Mucosa of gallbladder (tissue), 1 donor: ENCODE measurements around the gene KDM4B. TPM values are rescaled to one million over a fixed set of nuclear protein-coding genes. Genes with fewer than 3 reads are reported as not detected.

Source experiments
- DNase-seq: peaks from one replicate; pipeline ENCODE4 v3.0.0-alpha.2; 2020; ENCODE audit warnings: low spot score
- total RNA-seq: library from RNA; stranded (reverse); gene quantifications from one replicate; pipeline ENCODE4 v1.2.1, GENCODE V29; 2021
- donor health status: DM: no; HTN: no; CAD: no.

The KDM4B gene
- total RNA-seq, 1 donor from 2014 or later, result 49.3 TPM

DNA sequence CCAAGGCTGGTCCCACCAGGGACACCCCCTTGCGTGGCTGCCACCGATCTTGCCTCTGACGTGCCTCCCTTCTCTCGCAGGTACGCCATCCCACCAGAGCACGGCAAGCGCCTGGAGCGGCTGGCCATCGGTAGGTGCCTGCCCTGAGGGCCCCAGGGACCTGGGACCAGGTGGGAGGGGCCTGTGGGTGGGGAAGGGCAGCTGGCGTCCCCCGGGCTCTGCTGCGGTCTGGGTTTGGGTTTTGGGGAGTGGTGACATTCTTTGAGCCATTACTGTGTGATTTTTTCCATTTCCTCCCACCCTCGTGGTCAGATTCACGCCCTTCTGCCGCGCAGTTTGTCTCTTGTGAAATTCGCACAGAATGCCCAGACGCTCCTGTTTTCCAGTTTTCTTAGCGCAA is 102.0 kb downstream of the KDM4B start:
- DNase-seq, result no peak

DNA sequence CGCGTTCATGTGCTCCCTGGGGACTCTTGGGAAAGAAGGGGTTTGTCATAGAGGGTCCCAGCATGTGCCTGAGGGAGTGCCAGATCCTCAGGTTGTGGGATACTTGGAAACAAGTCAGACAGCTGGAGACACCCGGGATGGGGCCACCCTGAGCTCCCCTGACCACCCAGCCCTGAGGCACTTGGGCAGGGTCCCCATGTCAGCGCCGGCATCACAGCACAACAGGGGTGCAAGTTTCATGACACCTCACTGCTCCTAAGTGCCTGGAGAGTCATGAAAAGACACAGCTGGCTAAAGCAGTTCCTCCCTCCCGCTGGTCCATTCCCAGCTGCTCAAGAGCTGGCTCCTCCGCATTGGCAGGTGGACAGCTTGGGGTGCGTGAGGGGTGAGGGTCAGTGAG is 102.7 kb downstream of the KDM4B start:
- DNase-seq, result no peak

DNA sequence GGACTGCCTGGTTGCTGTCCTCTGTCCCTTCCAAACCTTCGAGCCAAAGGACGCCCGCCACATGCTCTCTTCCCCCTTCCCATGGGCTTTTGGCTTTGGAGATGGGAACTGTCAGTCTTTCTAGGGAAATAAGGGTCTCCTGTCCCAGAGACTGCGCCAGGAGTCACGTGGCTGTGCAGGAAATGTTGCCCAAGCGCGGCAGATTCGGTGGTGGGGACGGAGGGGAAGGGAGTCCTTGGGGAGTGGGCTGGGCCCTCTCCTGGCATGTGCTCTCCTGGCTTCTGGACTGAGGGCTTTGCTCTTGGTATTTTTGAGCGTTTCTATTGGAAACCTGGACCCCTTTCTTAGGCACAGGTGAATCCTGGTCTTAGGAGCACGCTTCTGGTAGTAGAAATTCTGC is 103.2 kb downstream of the KDM4B start:
- DNase-seq, result no peak

DNA sequence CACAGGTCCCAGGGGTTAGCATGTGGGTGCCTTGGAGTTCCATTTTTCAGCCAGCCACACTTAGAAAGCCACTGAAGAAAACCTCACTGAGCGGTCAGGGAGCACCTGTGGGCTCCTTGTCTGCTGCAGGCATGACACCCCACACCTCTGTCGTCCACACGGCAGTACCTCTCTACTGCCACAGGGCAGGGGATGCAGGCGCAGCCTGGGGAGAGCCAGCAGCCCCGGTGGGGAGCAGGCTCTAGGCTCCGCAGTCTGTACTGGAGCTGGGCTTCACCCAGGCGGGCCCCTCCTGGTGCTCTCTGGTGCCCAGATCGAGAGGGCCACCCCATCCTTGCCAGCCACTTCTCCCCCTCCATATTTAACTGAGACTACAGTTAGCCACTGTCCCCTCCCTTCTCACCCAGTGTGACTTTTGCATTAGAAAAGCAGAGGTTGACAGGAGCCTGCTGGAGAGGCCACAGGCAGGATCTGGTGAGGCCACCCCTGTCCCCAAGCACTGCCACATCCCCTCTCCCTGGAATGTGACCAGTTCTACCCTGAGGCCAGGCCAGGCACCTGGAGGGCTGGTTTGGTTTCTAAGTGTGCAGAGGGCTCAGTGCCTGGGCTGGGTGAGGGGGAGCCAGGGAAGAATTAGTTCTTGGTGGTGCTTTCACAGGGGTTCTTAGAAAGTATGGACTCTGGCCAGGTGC is 104.4 kb downstream of the KDM4B start:
- no peak for DNase-seq

DNA sequence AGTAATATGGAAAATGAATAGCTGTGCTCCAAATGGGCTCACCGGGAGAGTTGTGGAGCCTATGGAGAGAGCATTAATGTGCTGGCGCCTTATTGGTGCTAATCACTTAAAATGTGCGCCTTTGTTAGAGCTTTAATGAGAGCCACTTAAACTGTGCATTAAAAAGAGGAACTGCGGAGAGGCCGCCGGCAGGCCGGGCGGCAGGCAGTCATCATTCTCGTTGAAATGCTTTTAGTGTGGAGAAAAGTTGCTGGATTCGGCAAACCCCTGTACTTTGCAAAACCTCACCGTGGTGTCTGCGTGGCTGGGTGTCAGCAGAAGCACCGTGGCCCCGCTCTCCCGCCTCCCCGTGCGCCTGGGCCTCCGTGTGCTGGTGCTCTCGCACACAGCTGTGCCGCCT is 105.5 kb downstream of the KDM4B start:
- no peak for DNase-seq

DNA sequence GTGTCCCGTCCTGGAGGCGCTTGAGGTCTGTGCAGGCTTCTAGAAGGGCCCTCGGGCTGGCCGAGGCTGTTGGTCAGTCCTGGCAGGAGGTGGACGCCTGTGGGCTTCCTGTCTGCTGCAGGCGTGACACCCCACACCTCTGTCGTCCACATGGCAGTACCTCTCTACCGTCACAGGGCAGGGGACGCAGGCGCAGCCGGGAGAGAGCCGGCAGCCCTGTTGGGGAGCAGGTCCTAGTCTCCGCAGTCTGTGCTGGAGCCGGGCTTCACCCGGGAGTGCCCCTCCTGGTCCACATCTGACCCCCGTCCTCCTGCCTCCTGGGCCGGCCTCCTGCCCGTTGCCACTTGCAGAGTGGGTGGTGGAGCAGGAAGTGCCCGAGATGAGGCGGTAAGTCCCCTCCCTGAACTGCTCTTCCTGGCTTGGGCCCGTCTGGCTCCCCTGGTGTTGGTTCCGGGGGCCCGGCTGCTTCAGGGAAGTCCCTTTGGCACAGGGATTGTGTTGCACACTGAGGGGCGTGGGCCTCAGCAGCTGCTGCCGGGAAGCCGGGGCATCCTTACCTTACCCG is 106.0 kb downstream of the KDM4B start:
- no peak for DNase-seq

DNA sequence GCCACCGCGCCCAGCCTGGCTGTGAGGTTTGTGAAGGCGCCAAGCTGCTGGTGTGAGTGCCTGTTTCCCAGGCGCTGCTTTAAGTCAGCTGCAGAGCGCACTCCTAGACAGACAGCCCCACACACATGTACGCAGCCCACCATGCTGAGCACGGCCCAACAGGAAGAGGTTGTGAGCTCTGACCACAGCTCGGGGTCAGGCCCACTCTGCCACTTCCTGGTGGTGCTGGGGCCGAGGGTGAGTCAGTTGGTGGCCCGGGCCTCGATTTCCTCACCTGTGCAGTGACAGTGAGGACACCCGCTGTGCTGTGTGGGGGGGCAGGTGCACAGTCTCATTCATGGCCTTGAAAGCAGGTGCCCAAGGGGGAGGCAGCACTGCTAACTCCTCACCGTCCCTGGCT is 106.7 kb downstream of the KDM4B start:
- DNase-seq, result no peak

DNA sequence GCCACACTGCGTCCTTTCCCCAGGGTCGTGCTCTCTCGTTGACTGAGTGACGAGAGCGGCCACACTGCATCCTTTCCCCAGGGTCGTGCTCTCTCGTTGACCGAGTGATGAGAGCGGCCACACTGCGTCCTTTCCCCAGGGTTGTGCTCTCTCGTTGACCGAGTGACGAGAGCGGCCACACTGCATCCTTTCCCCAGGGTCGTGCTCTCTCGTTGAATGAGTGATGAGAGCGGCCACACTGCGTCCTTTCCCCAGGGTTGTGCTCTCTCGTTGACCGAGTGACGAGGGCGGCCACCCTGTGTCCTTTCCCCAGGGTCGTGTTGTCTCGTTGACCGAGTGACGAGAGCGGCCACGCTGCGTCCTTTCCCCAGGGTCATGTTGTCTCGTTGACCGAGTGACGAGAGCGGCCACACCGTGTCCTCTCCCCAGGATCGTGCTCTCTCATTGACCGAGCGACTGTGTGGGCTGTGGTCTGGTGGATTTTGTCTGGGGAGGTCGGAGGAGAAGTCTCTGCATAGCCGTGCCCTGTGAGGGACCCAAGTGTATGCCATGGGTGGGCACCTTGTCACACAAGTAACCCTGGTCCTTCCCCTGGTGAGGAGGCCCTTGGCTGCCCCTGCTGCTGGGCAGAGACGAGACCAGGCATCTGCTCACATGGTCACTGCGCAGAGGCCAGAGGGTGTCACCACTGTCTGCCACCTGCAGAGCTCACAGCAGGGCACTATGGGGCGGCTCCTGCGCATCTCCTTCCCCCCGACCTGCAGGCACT is 107.7 kb downstream of the KDM4B start:
- DNase-seq, result no peak

DNA sequence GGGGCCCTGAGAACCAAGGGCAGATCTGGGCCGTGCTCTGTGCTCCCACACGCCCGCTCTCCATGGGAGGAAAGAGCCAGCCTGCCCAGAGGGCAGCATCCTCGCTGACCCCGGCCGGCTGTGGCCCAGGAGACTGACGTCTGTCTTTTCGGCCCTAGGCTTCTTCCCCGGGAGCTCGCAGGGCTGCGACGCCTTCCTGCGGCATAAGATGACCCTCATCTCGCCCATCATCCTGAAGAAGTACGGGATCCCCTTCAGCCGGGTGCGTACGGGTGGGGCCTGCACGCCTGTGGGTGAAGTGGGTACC is 108.2 kb downstream of the KDM4B start:
- no peak for DNase-seq

DNA sequence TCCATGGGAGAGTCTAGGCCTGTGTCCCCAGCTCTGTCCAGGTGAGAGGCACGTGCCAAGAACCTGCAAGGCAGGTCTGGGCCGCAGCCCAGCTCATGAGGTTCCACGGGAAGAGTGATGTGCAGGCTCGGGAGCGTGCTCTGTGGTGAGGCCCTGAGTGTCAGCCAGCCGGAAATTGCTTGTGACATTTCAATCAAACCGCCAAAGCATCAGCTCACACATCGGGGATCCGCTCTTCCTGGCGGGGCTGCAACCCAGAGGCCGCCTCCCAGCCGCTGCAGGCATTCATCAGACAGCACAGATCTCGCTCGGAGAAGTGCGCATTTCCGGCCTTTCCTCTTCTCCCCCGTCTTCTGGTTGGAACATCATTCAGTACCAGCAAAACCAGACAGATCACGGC is 109.3 kb downstream of the KDM4B start:
- no peak for DNase-seq

DNA sequence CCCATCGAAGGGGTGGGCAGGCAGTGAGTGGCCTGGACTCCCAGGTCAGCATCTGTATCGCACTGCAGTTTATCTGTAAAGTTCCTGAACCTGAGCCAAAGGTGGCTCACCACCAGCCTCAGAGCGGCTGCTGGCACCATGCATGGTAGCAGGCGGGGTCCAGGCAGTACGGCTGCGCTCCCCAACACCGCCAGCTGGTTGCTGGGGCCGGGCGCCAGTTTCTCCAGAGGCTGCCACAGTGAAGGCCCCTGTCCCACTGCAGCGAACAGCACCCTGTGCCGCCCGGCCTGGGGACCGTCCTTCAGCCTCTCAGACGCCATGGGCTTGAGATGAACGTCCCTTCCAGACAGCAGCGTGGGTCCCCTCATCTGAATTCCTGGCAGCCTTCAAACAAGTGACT is 109.8 kb downstream of the KDM4B start:
- DNase-seq, result no peak

DNA sequence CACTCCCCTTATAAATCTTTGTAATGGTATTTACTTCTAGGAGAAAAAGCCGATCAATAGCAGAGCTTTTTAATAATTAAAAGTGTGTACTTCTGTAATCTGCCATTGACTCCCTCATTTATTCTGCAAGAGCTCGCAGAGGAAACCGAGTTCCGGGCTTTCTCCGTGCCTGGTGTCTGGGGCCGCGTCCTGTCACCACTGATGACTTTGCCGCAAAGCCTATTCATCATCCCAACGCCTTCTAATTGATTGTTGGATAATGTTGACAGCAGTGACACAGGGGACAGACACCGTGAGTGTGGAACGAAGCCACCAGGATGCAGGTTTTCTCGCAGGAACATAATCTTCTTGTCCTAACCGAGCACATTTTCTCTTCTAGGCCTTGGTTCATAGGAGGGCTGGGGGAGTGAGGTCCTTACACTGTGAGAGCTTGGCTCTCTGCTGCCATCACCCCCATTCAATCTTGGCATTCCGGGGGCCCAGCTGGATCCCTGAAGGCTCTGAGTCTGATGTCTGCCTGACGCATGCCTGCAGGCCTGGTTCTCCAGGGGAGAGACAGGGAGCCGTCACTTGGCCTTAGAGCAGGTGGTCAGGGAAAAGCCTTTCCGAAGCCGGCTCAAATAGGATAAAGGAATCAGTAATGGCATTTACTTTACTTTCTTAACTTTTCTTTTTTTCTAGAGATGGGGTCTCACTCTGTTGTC is 110.3 kb downstream of the KDM4B start:
- DNase-seq, result no peak

DNA sequence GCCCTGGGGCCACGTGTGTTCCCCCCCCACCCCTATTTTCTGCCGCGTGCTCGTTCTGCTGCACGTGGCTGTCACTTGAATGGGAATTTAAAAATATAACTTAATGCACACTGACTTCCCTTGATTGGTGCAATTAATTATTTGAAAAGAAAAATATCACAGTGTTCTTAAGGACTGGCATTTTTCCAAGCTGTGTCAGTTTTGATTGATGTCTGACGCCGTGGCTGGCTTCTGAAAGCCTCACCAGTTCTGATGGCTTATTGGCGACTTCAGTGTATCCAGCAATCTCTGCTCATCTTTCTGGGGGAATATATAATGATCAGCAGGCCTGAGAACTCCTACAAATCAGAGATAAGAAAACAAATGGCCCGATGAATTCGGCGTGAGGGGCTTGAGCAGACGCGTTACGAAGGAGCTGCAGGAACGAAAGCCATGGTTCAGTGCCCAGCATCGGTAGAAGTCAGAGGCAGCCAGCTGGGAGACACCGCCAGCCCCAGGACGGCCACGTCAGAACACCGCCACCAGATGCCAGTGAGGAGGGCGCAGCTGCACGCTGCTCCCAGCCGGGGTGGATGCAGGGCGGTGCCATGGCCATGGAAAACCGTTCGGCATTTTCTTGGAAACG is 111.2 kb downstream of the KDM4B start:
- DNase-seq, result no peak

DNA sequence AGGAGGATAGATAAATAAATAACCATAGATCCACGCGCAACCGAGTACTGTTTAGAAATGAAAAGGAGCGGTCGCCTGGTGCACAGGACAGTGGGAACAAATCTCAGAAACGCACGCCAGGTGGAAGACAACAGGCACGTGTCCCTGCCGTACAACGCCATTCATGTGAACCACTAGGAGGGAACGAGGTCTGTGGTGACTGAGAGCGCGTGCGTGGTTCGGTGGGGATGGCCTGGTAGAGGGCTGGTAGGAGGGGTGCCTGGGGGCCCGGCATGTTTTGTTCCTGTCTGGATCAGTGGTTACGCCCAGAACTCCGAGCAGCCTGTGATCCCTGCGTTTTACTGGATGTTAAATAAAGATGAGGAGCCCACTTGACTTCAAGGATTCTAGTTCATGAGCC is 111.9 kb downstream of the KDM4B start:
- no peak for DNase-seq

DNA sequence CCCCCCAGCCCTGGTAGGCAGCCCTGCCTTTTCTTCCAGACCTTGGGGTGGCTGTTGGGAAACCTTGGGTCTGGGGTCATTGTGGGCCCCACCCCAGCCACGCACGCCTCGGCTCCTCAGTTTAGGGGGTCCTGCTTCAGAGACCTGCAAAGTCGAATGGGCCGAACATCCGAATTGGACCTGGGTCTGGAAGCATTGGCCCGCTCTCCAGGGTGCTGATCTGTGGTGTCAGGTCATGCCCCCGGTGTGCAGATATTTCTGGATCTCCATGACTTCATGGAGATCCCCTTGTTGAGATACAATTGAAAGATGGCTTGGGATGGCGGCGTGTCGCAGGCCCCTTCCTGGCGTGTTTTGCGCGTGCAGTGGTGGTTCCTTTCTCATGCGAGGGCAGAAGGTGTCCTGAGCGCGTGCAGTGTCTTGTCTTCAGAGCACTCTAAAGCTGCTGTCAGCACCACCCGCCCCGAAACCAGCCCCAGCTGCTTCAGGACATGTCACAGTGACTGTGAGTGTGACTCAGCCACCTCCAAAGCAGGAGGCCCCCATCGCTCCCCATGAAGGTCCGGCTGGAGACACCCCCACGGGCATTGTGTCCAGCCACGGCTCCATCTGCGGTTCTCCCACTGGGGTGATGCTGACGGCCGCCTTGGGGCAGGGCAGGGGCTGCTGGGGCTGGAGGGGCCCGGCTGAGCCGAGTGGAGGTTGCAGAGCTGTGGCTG is 112.7 kb downstream of the KDM4B start:
- DNase-seq, result no peak

DNA sequence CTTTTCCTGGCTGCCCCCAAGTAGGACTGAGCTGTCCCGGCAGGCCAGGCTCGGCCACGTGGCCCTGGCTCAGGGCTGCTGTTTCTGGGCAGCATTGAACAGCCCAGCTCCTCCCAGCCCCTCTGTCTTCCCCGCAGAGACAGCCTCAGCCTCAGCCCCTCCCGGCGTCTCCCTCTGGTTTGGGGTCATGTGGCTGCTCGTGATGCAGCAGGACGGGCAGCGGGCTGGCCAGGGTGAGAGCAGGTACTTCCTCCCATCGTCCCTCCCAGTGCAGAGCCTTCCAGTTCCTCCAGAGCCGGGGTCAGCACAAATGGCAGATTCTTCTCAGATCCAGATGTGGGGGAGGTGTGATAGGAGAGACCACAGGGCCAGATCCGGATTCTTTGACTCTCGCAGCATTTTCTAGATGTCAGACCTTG is 114.6 kb downstream of the KDM4B start:
- no peak for DNase-seq

DNA sequence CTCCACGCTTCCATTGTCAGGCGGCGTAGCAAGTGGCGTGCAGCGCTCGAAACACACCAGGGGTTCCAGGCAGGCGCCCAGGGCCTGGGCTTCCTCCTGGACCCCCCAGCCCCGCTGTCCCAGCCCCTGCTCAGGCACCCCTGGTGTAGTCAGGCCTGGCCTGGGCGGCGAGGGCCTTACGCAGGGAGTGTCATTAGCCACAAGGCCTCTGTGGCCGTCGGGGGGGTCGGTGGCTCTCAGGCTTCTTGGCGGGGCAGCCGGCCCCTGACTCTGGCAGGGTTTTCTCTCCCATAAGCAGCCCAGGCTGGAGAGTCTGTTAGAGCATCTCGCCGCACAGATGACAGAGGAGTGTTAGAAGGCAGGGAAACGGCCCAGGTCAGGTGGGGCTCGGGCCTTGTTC is 116.7 kb downstream of the KDM4B start:
- DNase-seq, result no peak

DNA sequence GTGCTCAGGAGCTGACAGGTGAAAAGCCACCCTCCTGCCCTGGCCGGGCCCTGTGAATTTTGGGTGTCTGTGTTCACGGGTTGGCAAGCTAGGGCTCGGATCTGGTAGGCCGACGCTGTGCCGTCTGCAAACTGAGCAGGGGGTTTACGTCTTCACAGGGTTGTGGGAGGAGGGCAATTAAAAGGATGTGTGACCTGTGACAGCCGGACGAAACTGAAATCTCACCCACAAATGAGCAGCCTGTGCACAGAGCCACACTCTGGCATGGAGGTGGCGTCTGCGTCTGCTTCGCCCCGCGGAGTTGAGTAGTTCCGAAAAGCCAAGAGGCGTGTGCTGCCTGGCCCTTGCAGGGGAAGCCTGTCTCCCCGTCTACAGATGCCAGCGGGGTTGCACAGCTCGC is 117.3 kb downstream of the KDM4B start:
- DNase-seq, result no peak

DNA sequence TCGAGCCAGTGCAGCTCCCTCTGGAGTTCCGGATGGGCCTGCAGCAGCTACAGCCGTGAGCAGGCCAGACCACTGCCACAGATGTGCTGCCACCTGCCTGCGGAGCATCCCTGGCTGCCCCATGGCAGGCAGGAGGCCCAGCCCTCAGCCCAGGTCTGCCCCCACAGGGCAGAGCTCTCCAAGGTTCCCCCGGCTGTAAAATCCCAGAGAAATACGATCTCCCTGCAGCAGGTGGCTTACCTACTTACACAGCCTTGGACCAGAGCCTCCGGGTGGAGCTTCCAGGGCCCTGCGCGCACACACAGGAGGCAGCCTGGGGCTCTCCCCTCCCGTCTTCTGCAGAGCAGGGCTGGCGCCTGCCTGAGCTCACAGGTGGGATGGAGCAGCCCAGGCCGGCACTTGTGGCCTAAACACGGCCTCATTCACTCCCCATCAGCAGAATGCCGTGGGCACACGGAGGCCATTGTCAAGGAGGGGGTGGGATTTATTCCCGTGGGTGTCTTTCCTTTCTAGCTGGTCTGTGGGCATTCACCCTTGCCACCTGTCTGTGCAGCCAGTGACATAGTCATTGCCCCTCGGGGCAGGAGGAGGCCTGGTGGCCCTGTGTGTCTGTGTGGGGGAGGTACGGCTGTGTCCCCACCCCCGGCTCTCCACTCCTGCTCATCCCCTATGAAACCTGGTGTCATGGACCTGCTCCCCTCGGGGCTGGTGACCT is 118.0 kb downstream of the KDM4B start:
- DNase-seq, result no peak

DNA sequence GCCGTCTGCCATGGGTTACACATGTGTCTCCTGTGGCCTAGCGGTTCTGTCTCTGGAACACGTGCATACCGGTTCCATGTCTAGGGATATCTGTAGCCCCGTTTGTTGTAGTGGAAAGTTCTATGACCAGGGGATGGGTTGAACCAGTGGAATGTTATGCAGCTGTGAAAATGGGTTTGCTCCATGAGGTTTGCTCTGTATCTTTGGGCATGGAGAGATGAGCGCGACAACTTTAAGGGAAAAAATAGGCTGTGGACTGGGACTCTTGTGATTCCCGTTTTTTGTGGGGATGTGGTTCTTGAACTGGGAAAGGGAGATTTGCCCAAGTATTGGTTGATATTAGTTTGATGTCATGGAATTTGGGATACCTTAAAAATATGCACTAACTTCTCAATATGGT is 120.4 kb downstream of the KDM4B start:
- DNase-seq, result no peak

DNA sequence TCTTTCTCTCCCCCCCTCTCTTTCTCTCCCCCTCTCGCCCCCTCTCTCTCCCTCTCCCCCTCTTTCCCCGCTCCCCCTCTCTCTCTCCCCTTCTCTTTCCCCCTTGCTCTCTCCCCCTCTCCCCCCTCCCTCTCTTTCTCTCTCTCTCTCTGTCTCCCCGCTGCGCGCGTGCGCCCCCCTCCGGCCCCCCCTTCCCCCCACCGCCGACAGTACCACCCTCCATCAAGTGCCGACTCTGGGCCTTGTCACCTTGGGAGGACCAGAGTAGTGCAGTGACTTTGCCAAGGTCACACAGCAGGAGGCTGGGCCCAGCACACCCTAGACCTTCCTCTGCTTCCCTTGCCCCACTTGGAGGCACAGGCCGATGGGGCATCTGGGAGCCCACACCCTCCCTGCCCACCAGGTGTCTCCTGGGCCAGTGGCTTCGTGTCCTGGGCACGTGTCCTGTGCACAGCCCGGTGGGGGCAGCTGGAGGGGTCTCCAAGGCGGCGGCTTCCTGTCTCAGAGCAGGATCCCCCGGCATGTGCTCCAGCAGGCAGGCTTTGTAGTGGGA is 121.6 kb downstream of the KDM4B start:
- no peak for DNase-seq
